Measurements from ENCODE around the gene INCA1.
A peak's percentile ranks its signal among the peaks of the same experiment; 100 is the strongest.

The INCA1 gene

GRCh38 chr17:4998027-4998731 is 857 bp upstream of the INCA1 start:
- H3K27me3 Mint-ChIP-seq, result no peaks in the 10 kb centered on the region
- ATAC-seq (ENCODE audit: low read depth) (peak; percentile 2), DNase-seq (ENCODE audit: low spot score in 2 of 2) (peak in 1 of 2 donors; percentile 49)
- peak overlapping the region; percentile 75 for H3K4me3 Mint-ChIP-seq
- H3K27ac Mint-ChIP-seq, result peak overlapping the region; percentile 43
- H3K36me3 Mint-ChIP-seq, result peaks cover 18% of the 10 kb centered on the region
- H3K9me3 Mint-ChIP-seq, result no peaks in the 10 kb centered on the region
- peaks cover 22% of the 10 kb centered on the region for H3K4me1 Mint-ChIP-seq

- Mint-ChIP-seq H3K4me1 (peaks cover 21% of the 10 kb centered on the region), H3K4me3 (no peak overlapping the region), H3K27me3 (no peaks in the 10 kb centered on the region), H3K27ac (no peak overlapping the region), H3K9me3 (no peaks in the 10 kb centered on the region), H3K36me3 (no peaks in the 10 kb centered on the region)
- DNase-seq (ENCODE audit: low spot score in 2 of 2) (no peak), ATAC-seq (ENCODE audit: low read depth) (no peak)
Measured at GRCh38 chr17:4994081-4994595, 3.2 kb downstream of the INCA1 start.

GRCh38 chr17:4987767-4988567 is 9.4 kb downstream of the INCA1 start:
- Mint-ChIP-seq H3K4me3 (peak overlapping the region; percentile 89), H3K9me3 (no peaks in the 10 kb centered on the region), H3K36me3 (peaks cover 4% of the 10 kb centered on the region), H3K27ac (peak overlapping the region; percentile 70), H3K4me1 (peaks cover 35% of the 10 kb centered on the region), H3K27me3 (no peaks in the 10 kb centered on the region)
- peak; percentile 52 for ATAC-seq (ENCODE audit: low read depth)
- peak in 1 of 2 donors; percentile 30 for DNase-seq (ENCODE audit: low spot score in 2 of 2)

- peak within 1 kb of the TSS; percentile 89 for H3K4me3 Mint-ChIP-seq
Measured at GRCh38 chr17:4986951-4987766, 10.2 kb downstream of the INCA1 start, which contains the start of gene CAMTA2. Gene CAMTA2 (minus strand): TSS chr17:4987675. CDS start chr17:4986222, 1,453 bp downstream.

GRCh38 chr17:4986403-4986802 is 10.9 kb downstream of the INCA1 start:
- peaks cover 11% of the 10 kb centered on the region for H3K36me3 Mint-ChIP-seq
- H3K9me3 Mint-ChIP-seq, result no peaks in the 10 kb centered on the region
- no peak for ATAC-seq (ENCODE audit: low read depth)
- peak overlapping the region; percentile 89 for H3K4me3 Mint-ChIP-seq
- peak overlapping the region; percentile 70 for H3K27ac Mint-ChIP-seq
- no peak for DNase-seq (ENCODE audit: low spot score in 2 of 2)
- no peaks in the 10 kb centered on the region for H3K27me3 Mint-ChIP-seq
- peaks cover 44% of the 10 kb centered on the region for H3K4me1 Mint-ChIP-seq

More at GRCh38 chr17:4986951-4987766, 10.2 kb downstream of the INCA1 start, which contains the start of gene CAMTA2:
- peaks cover 7% of the 10 kb centered on the region for H3K36me3 Mint-ChIP-seq
- ATAC-seq (ENCODE audit: low read depth) (peak; percentile 81), DNase-seq (ENCODE audit: low spot score in 2 of 2) (peak; percentile 70 to 79)
- no peaks in the 10 kb centered on the region for H3K27me3 Mint-ChIP-seq
- H3K27ac Mint-ChIP-seq, result peak within 1 kb of the TSS; percentile 70
- H3K4me1 Mint-ChIP-seq, result peaks cover 38% of the 10 kb centered on the region
- H3K9me3 Mint-ChIP-seq, result no peaks in the 10 kb centered on the region

GRCh38 chr17:4982305-4982704 is 15.0 kb downstream of the INCA1 start:
- H3K4me1 Mint-ChIP-seq, result peaks cover 46% of the 10 kb centered on the region
- peak overlapping the region; percentile 88 for H3K27ac Mint-ChIP-seq
- no peaks in the 10 kb centered on the region for H3K27me3 Mint-ChIP-seq
- H3K9me3 Mint-ChIP-seq, result no peaks in the 10 kb centered on the region
- DNase-seq (ENCODE audit: low spot score in 2 of 2) (no peak), ATAC-seq (ENCODE audit: low read depth) (no peak)
- H3K36me3 Mint-ChIP-seq, result peaks cover 19% of the 10 kb centered on the region
- H3K4me3 Mint-ChIP-seq, result no peak overlapping the region

GRCh38 chr17:4980644-4981216 is 16.6 kb downstream of the INCA1 start:
- Mint-ChIP-seq H3K27ac (peak overlapping the region; percentile 88), H3K9me3 (no peaks in the 10 kb centered on the region), H3K27me3 (no peaks in the 10 kb centered on the region), H3K36me3 (peaks cover 23% of the 10 kb centered on the region), H3K4me3 (peak overlapping the region; percentile 40), H3K4me1 (peaks cover 36% of the 10 kb centered on the region)
- ATAC-seq (ENCODE audit: low read depth) (peak; percentile 73), DNase-seq (ENCODE audit: low spot score in 2 of 2) (peak; percentile 41 to 44)

- Mint-ChIP-seq H3K27ac (peak overlapping the region; percentile 52), H3K36me3 (peaks cover 35% of the 10 kb centered on the region), H3K4me1 (peaks cover 38% of the 10 kb centered on the region), H3K4me3 (no peak overlapping the region), H3K27me3 (no peaks in the 10 kb centered on the region), H3K9me3 (no peaks in the 10 kb centered on the region)
- ATAC-seq (ENCODE audit: low read depth) (peak; percentile 80), DNase-seq (ENCODE audit: low spot score in 2 of 2) (no peak)
Measured at GRCh38 chr17:4978726-4979125, 18.6 kb downstream of the INCA1 start.

GRCh38 chr17:4974115-4974670 is 23.1 kb downstream of the INCA1 start:
- no peak for ATAC-seq (ENCODE audit: low read depth)
- Mint-ChIP-seq H3K27ac (no peak overlapping the region), H3K27me3 (no peaks in the 10 kb centered on the region), H3K4me3 (no peak overlapping the region), H3K36me3 (peaks cover 32% of the 10 kb centered on the region), H3K9me3 (no peaks in the 10 kb centered on the region), H3K4me1 (peaks cover 21% of the 10 kb centered on the region)
- DNase-seq (ENCODE audit: low spot score in 2 of 2), result no peak

- peaks cover 17% of the 10 kb centered on the region for H3K4me1 Mint-ChIP-seq
- H3K27me3 Mint-ChIP-seq, result no peaks in the 10 kb centered on the region
- H3K27ac Mint-ChIP-seq, result peak overlapping the region; percentile 45
- H3K4me3 Mint-ChIP-seq, result no peak overlapping the region
- H3K9me3 Mint-ChIP-seq, result no peaks in the 10 kb centered on the region
- DNase-seq (ENCODE audit: low spot score in 2 of 2) (no peak), ATAC-seq (ENCODE audit: low read depth) (no peak)
- H3K36me3 Mint-ChIP-seq, result peaks cover 32% of the 10 kb centered on the region
Measured at GRCh38 chr17:4973256-4974114, 23.8 kb downstream of the INCA1 start.

GRCh38 chr17:4972752-4973151 is 24.6 kb downstream of the INCA1 start:
- Mint-ChIP-seq H3K9me3 (no peaks in the 10 kb centered on the region), H3K36me3 (peaks cover 32% of the 10 kb centered on the region), H3K27ac (no peak overlapping the region), H3K27me3 (no peaks in the 10 kb centered on the region), H3K4me3 (no peak overlapping the region), H3K4me1 (peaks cover 15% of the 10 kb centered on the region)
- ATAC-seq (ENCODE audit: low read depth) (no peak), DNase-seq (ENCODE audit: low spot score in 2 of 2) (no peak)

- Mint-ChIP-seq H3K36me3 (peaks cover 32% of the 10 kb centered on the region), H3K4me1 (peaks cover 15% of the 10 kb centered on the region), H3K9me3 (no peaks in the 10 kb centered on the region), H3K27me3 (no peaks in the 10 kb centered on the region), H3K27ac (no peak overlapping the region), H3K4me3 (no peak overlapping the region)
- DNase-seq (ENCODE audit: low spot score in 2 of 2) (no peak), ATAC-seq (ENCODE audit: low read depth) (no peak)
Measured at GRCh38 chr17:4972322-4972721, 25.0 kb downstream of the INCA1 start.
